ENCODE measurements around the gene INPP5E.

The INPP5E gene

GRCh38 chr9:136455043-136456002 lies 15.7 kb upstream of the INPP5E start:
- no peak for DNase-seq (ENCODE audit: low read depth)
- TF ChIP-seq, protein P1, sequence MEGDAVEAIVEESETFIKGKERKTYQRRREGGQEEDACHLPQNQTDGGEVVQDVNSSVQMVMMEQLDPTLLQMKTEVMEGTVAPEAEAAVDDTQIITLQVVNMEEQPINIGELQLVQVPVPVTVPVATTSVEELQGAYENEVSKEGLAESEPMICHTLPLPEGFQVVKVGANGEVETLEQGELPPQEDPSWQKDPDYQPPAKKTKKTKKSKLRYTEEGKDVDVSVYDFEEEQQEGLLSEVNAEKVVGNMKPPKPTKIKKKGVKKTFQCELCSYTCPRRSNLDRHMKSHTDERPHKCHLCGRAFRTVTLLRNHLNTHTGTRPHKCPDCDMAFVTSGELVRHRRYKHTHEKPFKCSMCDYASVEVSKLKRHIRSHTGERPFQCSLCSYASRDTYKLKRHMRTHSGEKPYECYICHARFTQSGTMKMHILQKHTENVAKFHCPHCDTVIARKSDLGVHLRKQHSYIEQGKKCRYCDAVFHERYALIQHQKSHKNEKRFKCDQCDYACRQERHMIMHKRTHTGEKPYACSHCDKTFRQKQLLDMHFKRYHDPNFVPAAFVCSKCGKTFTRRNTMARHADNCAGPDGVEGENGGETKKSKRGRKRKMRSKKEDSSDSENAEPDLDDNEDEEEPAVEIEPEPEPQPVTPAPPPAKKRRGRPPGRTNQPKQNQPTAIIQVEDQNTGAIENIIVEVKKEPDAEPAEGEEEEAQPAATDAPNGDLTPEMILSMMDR (IDR thresholded peaks at IDR 0.05; ENCODE audit: control insufficient read depth, extremely low read depth, insufficient read depth) = no peak
- no peak overlapping the region for H3K4me3 ChIP-seq (ENCODE audit: low read depth, low read length)

GRCh38 chr9:136454026-136454796 lies 14.6 kb upstream of the INPP5E start:
- H3K4me3 ChIP-seq (ENCODE audit: low read depth, low read length) = no peak overlapping the region
- TF ChIP-seq, protein P1 (IDR thresholded peaks at IDR 0.05; ENCODE audit: control insufficient read depth, extremely low read depth, insufficient read depth) = no peak
- DNase-seq (ENCODE audit: low read depth) = no peak

DNA sequence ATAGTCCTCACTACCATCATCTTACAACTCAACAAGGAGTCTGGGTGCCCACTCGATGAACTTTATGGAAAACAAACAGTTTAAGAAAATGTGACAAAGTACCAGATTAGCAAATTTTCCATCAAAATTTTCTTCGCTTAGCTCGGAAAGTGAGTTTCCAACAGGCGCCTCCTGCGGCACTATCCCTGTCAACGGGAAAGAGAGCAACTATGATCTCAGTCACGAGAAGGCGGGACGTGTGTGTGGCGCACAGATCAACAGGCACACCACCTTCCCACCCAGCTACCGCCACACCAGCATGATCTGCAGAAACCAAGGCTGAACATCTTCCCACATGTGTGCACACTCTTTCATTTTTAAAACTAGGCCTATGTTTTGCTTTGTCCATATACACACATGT lies 13.7 kb upstream of the INPP5E start:
- DNase-seq (ENCODE audit: low read depth) = no peak
- TF ChIP-seq, protein P1 (IDR thresholded peaks at IDR 0.05; ENCODE audit: control insufficient read depth, extremely low read depth, insufficient read depth) = no peak
- H3K4me3 ChIP-seq (ENCODE audit: low read depth, low read length) = no peak overlapping the region

DNA sequence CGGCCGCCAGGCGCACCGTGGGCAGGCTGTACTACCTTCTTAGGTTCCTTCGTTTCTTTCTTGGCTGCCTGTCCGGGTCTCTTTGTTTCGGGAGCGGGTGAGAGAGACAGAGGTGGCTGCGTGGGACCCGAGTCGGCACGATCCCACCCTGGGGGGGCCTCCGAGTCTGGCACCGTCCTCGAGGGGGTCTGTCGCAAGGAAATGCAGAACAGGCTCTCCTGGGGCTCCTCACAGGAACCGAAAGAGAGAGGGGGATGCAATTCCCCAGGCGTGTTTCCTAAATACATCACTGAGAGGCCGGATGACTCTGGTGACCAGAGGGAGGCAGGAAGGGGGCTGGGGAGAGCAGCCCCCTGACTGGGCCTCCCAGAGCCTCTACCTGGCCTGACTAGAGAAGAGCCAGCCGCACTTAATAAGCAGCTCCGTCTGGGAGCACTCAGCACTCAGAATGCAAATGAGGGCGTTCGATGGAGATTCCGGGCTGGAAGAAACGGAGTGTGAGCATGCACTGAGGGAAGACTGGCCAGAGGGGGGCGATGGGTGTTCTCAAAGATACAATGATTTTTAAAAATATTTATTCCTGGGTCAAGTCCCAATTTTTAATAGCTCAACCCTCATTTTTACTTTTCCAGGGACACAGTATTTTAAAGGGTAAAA lies 11.7 kb upstream of the INPP5E start:
- no peak overlapping the region for H3K4me3 ChIP-seq (ENCODE audit: low read depth, low read length)
- DNase-seq (ENCODE audit: low read depth) = no peak
- TF ChIP-seq, protein P1 (IDR thresholded peaks at IDR 0.05; ENCODE audit: control insufficient read depth, extremely low read depth, insufficient read depth) = no peak

GRCh38 chr9:136448655-136449054 lies 9.0 kb upstream of the INPP5E start:
- DNase-seq (ENCODE audit: low read depth) = no peak
- TF ChIP-seq, protein P1 (IDR thresholded peaks at IDR 0.05; ENCODE audit: control insufficient read depth, extremely low read depth, insufficient read depth) = no peak

DNA sequence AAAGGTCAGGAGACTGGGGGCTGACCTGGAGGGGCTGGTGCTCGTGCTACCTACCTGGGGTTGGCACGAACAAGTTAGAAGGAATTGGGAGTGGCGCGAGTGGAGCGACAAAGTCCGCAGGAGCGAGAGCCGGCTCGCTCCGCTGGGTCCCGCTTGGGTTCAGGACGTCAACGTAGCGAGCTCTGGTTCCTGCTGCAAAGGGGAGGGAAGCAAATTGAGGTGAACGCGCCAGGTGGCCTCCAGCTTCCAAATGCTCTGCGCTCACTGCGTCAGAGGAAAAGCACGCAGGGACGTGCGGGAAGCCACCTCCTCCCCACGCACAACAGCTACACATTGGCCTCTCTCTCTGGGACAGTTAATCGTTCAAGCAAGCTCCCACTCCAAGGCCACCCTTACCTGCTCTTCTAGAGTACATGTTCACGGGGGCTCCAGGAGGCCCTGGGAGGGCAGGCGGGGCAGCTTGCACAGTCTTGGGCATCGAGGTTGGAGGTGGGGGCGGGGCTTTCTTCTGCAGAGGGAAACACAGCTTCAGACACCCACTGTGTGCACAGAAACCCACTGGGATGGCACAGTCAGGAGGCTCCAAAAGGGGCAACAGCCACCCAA lies 7.6 kb upstream of the INPP5E start:
- no peak for DNase-seq (ENCODE audit: low read depth)
- no peak overlapping the region for H3K4me3 ChIP-seq (ENCODE audit: low read depth, low read length)
- TF ChIP-seq, protein P1 (IDR thresholded peaks at IDR 0.05; ENCODE audit: control insufficient read depth, extremely low read depth, insufficient read depth) = no peak

More at GRCh38 chr9:136448655-136449054, 9.0 kb upstream of the INPP5E start:
- H3K4me3 ChIP-seq (ENCODE audit: low read depth, low read length) = no peak overlapping the region

Data from LNCaP clone FGC (cell line).